ENCODE results near the gene NOVA2.

The NOVA2 gene

GRCh38 chr19:45906221-45906620, 67.4 kb downstream of the NOVA2 start:
- no peak for ATAC-seq
- TF ChIP-seq RARB (CRISPR knock-in tag; IDR thresholded peaks at IDR 0.05) (no peak), PPARA (CRISPR knock-in tag; IDR thresholded peaks at IDR 0.05; ENCODE audit: borderline replicate concordance) (no peak), GLIS3 (CRISPR knock-in tag; IDR thresholded peaks at IDR 0.05) (no peak), SNAI2 (CRISPR knock-in tag; IDR thresholded peaks at IDR 0.05) (no peak), ZNF70 (CRISPR knock-in tag; IDR thresholded peaks at IDR 0.05) (no peak), ZNF565 (CRISPR knock-in tag; conservative IDR thresholded peaks at IDR 0.05; ENCODE audit: low read depth) (no peak), PATZ1 (CRISPR knock-in tag; IDR thresholded peaks at IDR 0.05; ENCODE audit: borderline replicate concordance) (no peak)

- no peak for TF ChIP-seq OSR1 (CRISPR knock-in tag; IDR thresholded peaks at IDR 0.05)
- TF ChIP-seq POU6F1 (CRISPR knock-in tag; IDR thresholded peaks at IDR 0.05; ENCODE audit: borderline replicate concordance, low read depth): no peak
- no peak for TF ChIP-seq PATZ1 (CRISPR knock-in tag; IDR thresholded peaks at IDR 0.05; ENCODE audit: borderline replicate concordance)
- TF ChIP-seq ZFP30 (CRISPR knock-in tag; IDR thresholded peaks at IDR 0.05): no peak
- no peak for TF ChIP-seq CREB5 (CRISPR knock-in tag; IDR thresholded peaks at IDR 0.05; ENCODE audit: low read depth)
- TF ChIP-seq ZNF8 (CRISPR knock-in tag; IDR thresholded peaks at IDR 0.05): no peak
- TF ChIP-seq ZC3H10 (CRISPR knock-in tag; IDR thresholded peaks at IDR 0.05): no peak
- no peak for TF ChIP-seq CSDC2 (CRISPR knock-in tag; IDR thresholded peaks at IDR 0.05)
- no peak for TF ChIP-seq ISL1 (CRISPR knock-in tag; IDR thresholded peaks at IDR 0.05)
- no peak for TF ChIP-seq ARNTL (CRISPR knock-in tag; IDR thresholded peaks at IDR 0.05; ENCODE audit: borderline replicate concordance, low read depth)
- TF ChIP-seq ZFP3 (CRISPR knock-in tag; IDR thresholded peaks at IDR 0.05): no peak
- TF ChIP-seq TSHZ2 (CRISPR knock-in tag; IDR thresholded peaks at IDR 0.05): no peak
- no peak for ATAC-seq
Measured at GRCh38 chr19:45905011-45905410, 68.7 kb downstream of the NOVA2 start.

- peak; percentile 93 for ATAC-seq
- TF ChIP-seq ZFP3 (CRISPR knock-in tag; IDR thresholded peaks at IDR 0.05) (no peak), SNAI2 (CRISPR knock-in tag; IDR thresholded peaks at IDR 0.05) (no peak), CREB5 (CRISPR knock-in tag; IDR thresholded peaks at IDR 0.05; ENCODE audit: low read depth) (no peak), CSRNP3 (CRISPR knock-in tag; IDR thresholded peaks at IDR 0.05) (no peak), BACH2 (CRISPR knock-in tag; IDR thresholded peaks at IDR 0.05; ENCODE audit: borderline replicate concordance) (no peak), ZFP30 (CRISPR knock-in tag; IDR thresholded peaks at IDR 0.05) (no peak), OSR1 (CRISPR knock-in tag; IDR thresholded peaks at IDR 0.05) (no peak), ZC3H10 (CRISPR knock-in tag; IDR thresholded peaks at IDR 0.05) (no peak), ZNF8 (CRISPR knock-in tag; IDR thresholded peaks at IDR 0.05) (no peak), TOX (CRISPR knock-in tag; IDR thresholded peaks at IDR 0.05; ENCODE audit: borderline replicate concordance) (no peak), CSDC2 (CRISPR knock-in tag; IDR thresholded peaks at IDR 0.05) (no peak), TCF4 (CRISPR knock-in tag; IDR thresholded peaks at IDR 0.05; ENCODE audit: borderline replicate concordance) (no peak), ZNF565 (CRISPR knock-in tag; conservative IDR thresholded peaks at IDR 0.05; ENCODE audit: low read depth) (no peak), ARNTL (CRISPR knock-in tag; IDR thresholded peaks at IDR 0.05; ENCODE audit: borderline replicate concordance, low read depth) (no peak), PPARA (CRISPR knock-in tag; IDR thresholded peaks at IDR 0.05; ENCODE audit: borderline replicate concordance) (no peak)
Measured at GRCh38 chr19:45902651-45903625, 70.7 kb downstream of the NOVA2 start.

All from SK-N-SH treated with all-trans-retinoic acid at 6 μM for 48 hours (cell line).